HepG2 (cell line): ENCODE data around the gene RMI1. TPM values are rescaled to one million over a fixed set of nuclear protein-coding genes. Genes with fewer than 3 reads are reported as not detected.

Experiments used
- CAMTA2 ChIP-seq: sonication (generic); formaldehyde crosslinking; IDR thresholded peaks from 2 replicates; pipeline ENCODE4 v1.4.0; 2020; ENCODE audit warnings: mild to moderate bottlenecking, missing genetic modification reagents, borderline replicate concordance
- EED ChIP-seq: sonication (generic); formaldehyde crosslinking; IDR thresholded peaks from 2 replicates; pipeline ENCODE4 v1.5.0; 2020; ENCODE audit warnings: mild to moderate bottlenecking, missing genetic modification reagents
- HES4 ChIP-seq: sonication (generic); formaldehyde crosslinking; IDR thresholded peaks from 2 replicates; pipeline ENCODE4 v1.9.0; 2021; ENCODE audit warnings: mild to moderate bottlenecking, missing genetic modification reagents, borderline replicate concordance
- HNRNPUL1 ChIP-seq: fragments of 200-400 bp; formaldehyde crosslinking; IDR thresholded peaks from 2 replicates; pipeline ENCODE4 v1.6.1; 2017; ENCODE audit warnings: low read depth, mild to moderate bottlenecking, low read length, moderate library complexity
- RAD51 ChIP-seq: fragments of 450-650 bp; IDR thresholded peaks from 2 replicates; pipeline ENCODE4 v1.6.1; 2016; ENCODE audit warnings: borderline replicate concordance
- SMAD3 ChIP-seq: sonication (generic); formaldehyde crosslinking; IDR thresholded peaks from 2 replicates; pipeline ENCODE4 v1.4.0; 2020; ENCODE audit warnings: missing genetic modification reagents
- THAP11 ChIP-seq: IDR thresholded peaks from 2 replicates; pipeline ENCODE4 v1.6.1; 2016; ENCODE audit warnings: missing biosample characterization, missing genetic modification reagents
- WIZ ChIP-seq: sonication (generic); formaldehyde crosslinking; IDR thresholded peaks from 2 replicates; pipeline ENCODE4 v1.5.1; 2020; ENCODE audit warnings: mild to moderate bottlenecking, missing genetic modification reagents
- ZFP62 ChIP-seq: sonication (generic); formaldehyde crosslinking; IDR thresholded peaks from 2 replicates; pipeline ENCODE4 v1.4.0; 2020; ENCODE audit warnings: missing genetic modification reagents
- ZNF333 ChIP-seq: sonication (generic); formaldehyde crosslinking; IDR thresholded peaks from 2 replicates; pipeline ENCODE4 v1.4.0; 2020; ENCODE audit warnings: mild to moderate bottlenecking, missing genetic modification reagents, borderline replicate concordance
- ZNF484 ChIP-seq: sonication (generic); formaldehyde crosslinking; IDR thresholded peaks from 2 replicates; pipeline ENCODE4 v1.5.1; 2020; ENCODE audit warnings: mild to moderate bottlenecking, low read depth, missing genetic modification reagents, borderline replicate concordance
- ZNF713 ChIP-seq: sonication (generic); formaldehyde crosslinking; IDR thresholded peaks from 2 replicates; pipeline ENCODE4 v1.4.0; 2020; ENCODE audit warnings: mild to moderate bottlenecking, missing genetic modification reagents
- ZNF83 ChIP-seq: sonication (generic); formaldehyde crosslinking; IDR thresholded peaks from 2 replicates; pipeline ENCODE4 v1.4.0; 2020; ENCODE audit warnings: missing genetic modification reagents, mild to moderate bottlenecking, borderline replicate concordance
- polyA plus RNA-seq, 8 experiments: library from polyadenylated mRNA; depleted of rRNA in 3 of 8; stranded (reverse) in 7 of 8; unstranded in 1 of 8; fragments of >200 nt; fragmentation: Illumina TruSeq in 4 of 8; extraction: Trizol in 4 of 8; gene quantifications; 2 replicates each; pipeline versions ENCODE4 v1.2.1 to v1.2.3, GENCODE V29; 2011 to 2016; ENCODE audit warnings: low read depth in 4 of 8, missing spikeins in 1 of 8, mixed read lengths in 1 of 8; ENCODE audit not compliant: insufficient read depth in 1 of 8
- total RNA-seq, 5 experiments: library from RNA; depleted of rRNA; stranded (reverse); fragments of >200 nt; fragmentation: Illumina TruSeq; extraction: Trizol; gene quantifications; 2 replicates each; pipeline ENCODE4 v1.2.3, GENCODE V29; 2016; ENCODE audit warnings: low read depth in 1 of 5
- TF ChIP-seq, protein P1 (sequence below): sonication (generic); formaldehyde crosslinking; IDR thresholded peaks from 2 replicates; pipeline ENCODE4 v1.5.1; 2020; ENCODE audit warnings: mild to moderate bottlenecking, missing genetic modification reagents, moderate library complexity
- TF ChIP-seq, protein P2 (sequence below): sonication (generic); formaldehyde crosslinking; IDR thresholded peaks from 2 replicates; pipeline ENCODE4 v1.8.0; 2022; ENCODE audit warnings: missing genetic modification reagents, mild to moderate bottlenecking, inconsistent platforms, borderline replicate concordance
- TF ChIP-seq, protein P3 (sequence below): sonication (generic); formaldehyde crosslinking; IDR thresholded peaks from 2 replicates; pipeline ENCODE4 v1.4.0; 2020; ENCODE audit warnings: mild to moderate bottlenecking, missing genetic modification reagents
- TF ChIP-seq, protein P4 (sequence below): sonication (generic); formaldehyde crosslinking; IDR thresholded peaks from 2 replicates; pipeline ENCODE4 v1.8.0; 2023; ENCODE audit warnings: mild to moderate bottlenecking, missing genetic modification reagents
- TF ChIP-seq, protein P5 (sequence below): IDR thresholded peaks from 2 replicates; pipeline ENCODE4 v1.4.0; 2020; ENCODE audit warnings: mild to moderate bottlenecking, missing genetic modification reagents

Gene RMI1
- total and polyA plus RNA-seq, 2 of the 13 experiments (the other 11 are each of a cell fraction or from before 2014, with no cell fraction given), result 0.54 to 3.7 TPM

DNA sequence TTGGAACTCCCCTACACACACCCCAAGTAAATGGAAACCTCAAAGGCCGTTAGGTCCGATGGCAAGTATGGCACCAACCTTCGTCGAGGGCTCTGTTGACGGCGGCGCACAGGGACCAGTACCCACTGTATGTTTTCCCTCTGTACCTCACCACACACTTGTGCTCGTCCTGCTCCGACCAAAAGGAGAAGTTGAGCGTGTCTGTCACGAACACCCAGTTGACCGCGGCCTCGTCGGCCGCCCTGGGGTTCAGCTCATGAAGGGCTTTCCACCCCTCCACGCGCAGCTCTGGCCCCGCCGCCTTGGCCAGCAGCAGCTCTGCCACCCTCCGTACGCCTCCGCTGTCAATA is 24.5 kb upstream of the RMI1 start (continued):
- TF ChIP-seq, protein P1, sequence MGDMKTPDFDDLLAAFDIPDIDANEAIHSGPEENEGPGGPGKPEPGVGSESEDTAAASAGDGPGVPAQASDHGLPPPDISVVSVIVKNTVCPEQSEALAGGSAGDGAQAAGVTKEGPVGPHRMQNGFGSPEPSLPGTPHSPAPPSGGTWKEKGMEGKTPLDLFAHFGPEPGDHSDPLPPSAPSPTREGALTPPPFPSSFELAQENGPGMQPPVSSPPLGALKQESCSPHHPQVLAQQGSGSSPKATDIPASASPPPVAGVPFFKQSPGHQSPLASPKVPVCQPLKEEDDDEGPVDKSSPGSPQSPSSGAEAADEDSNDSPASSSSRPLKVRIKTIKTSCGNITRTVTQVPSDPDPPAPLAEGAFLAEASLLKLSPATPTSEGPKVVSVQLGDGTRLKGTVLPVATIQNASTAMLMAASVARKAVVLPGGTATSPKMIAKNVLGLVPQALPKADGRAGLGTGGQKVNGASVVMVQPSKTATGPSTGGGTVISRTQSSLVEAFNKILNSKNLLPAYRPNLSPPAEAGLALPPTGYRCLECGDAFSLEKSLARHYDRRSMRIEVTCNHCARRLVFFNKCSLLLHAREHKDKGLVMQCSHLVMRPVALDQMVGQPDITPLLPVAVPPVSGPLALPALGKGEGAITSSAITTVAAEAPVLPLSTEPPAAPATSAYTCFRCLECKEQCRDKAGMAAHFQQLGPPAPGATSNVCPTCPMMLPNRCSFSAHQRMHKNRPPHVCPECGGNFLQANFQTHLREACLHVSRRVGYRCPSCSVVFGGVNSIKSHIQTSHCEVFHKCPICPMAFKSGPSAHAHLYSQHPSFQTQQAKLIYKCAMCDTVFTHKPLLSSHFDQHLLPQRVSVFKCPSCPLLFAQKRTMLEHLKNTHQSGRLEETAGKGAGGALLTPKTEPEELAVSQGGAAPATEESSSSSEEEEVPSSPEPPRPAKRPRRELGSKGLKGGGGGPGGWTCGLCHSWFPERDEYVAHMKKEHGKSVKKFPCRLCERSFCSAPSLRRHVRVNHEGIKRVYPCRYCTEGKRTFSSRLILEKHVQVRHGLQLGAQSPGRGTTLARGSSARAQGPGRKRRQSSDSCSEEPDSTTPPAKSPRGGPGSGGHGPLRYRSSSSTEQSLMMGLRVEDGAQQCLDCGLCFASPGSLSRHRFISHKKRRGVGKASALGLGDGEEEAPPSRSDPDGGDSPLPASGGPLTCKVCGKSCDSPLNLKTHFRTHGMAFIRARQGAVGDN (CRISPR knock-in tag), result no peak
- TF ChIP-seq ZNF333 (CRISPR knock-in tag), result no peak
- TF ChIP-seq SMAD3 (CRISPR knock-in tag), result no peak
- TF ChIP-seq EED, result no peak
- TF ChIP-seq RAD51, result no peak
- TF ChIP-seq CAMTA2, result peak; percentile 63; the same call in 1 of the 2 replicates
- TF ChIP-seq THAP11 (CRISPR knock-in tag), result no peak
- TF ChIP-seq ZNF484 (CRISPR knock-in tag), result no peak
- TF ChIP-seq WIZ (CRISPR knock-in tag), result peak; percentile 82; the same call in 1 of the 2 replicates
- TF ChIP-seq ZNF713 (CRISPR knock-in tag), result no peak
- TF ChIP-seq, protein P2, sequence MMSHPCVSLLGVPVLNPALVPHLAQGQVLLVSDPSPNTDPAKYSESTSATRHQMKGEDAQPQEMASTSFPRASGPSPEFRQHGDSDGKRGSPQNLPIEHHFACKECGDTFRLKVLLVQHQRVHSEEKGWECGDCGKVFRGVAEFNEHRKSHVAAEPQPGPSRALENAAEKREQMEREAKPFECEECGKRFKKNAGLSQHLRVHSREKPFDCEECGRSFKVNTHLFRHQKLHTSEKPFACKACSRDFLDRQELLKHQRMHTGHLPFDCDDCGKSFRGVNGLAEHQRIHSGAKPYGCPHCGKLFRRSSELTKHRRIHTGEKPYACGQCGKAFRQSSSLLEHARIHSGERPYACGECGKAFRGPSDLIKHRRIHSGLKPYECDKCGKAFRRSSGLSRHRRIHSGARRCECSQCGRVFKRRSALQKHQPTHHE, result no peak
- no peak for TF ChIP-seq ZFP62
- TF ChIP-seq, protein P3, sequence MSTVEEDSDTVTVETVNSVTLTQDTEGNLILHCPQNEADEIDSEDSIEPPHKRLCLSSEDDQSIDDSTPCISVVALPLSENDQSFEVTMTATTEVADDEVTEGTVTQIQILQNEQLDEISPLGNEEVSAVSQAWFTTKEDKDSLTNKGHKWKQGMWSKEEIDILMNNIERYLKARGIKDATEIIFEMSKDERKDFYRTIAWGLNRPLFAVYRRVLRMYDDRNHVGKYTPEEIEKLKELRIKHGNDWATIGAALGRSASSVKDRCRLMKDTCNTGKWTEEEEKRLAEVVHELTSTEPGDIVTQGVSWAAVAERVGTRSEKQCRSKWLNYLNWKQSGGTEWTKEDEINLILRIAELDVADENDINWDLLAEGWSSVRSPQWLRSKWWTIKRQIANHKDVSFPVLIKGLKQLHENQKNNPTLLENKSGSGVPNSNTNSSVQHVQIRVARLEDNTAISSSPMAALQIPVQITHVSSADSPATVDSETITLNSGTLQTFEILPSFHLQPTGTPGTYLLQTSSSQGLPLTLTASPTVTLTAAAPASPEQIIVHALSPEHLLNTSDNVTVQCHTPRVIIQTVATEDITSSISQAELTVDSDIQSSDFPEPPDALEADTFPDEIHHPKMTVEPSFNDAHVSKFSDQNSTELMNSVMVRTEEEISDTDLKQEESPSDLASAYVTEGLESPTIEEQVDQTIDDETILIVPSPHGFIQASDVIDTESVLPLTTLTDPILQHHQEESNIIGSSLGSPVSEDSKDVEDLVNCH (CRISPR knock-in tag), result no peak
- TF ChIP-seq, protein P4, sequence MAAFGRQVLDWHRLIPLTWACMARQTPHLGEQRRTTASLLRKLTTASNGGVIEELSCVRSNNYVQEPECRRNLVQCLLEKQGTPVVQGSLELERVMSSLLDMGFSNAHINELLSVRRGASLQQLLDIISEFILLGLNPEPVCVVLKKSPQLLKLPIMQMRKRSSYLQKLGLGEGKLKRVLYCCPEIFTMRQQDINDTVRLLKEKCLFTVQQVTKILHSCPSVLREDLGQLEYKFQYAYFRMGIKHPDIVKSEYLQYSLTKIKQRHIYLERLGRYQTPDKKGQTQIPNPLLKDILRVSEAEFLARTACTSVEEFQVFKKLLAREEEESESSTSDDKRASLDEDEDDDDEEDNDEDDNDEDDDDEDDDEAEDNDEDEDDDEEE (CRISPR knock-in tag), result no peak
- no peak for TF ChIP-seq HES4 (CRISPR knock-in tag)
- no peak for TF ChIP-seq HNRNPUL1
- peak; percentile 80; the same call in 1 of the 2 replicates for TF ChIP-seq ZNF83 (CRISPR knock-in tag)
- TF ChIP-seq, protein P5, sequence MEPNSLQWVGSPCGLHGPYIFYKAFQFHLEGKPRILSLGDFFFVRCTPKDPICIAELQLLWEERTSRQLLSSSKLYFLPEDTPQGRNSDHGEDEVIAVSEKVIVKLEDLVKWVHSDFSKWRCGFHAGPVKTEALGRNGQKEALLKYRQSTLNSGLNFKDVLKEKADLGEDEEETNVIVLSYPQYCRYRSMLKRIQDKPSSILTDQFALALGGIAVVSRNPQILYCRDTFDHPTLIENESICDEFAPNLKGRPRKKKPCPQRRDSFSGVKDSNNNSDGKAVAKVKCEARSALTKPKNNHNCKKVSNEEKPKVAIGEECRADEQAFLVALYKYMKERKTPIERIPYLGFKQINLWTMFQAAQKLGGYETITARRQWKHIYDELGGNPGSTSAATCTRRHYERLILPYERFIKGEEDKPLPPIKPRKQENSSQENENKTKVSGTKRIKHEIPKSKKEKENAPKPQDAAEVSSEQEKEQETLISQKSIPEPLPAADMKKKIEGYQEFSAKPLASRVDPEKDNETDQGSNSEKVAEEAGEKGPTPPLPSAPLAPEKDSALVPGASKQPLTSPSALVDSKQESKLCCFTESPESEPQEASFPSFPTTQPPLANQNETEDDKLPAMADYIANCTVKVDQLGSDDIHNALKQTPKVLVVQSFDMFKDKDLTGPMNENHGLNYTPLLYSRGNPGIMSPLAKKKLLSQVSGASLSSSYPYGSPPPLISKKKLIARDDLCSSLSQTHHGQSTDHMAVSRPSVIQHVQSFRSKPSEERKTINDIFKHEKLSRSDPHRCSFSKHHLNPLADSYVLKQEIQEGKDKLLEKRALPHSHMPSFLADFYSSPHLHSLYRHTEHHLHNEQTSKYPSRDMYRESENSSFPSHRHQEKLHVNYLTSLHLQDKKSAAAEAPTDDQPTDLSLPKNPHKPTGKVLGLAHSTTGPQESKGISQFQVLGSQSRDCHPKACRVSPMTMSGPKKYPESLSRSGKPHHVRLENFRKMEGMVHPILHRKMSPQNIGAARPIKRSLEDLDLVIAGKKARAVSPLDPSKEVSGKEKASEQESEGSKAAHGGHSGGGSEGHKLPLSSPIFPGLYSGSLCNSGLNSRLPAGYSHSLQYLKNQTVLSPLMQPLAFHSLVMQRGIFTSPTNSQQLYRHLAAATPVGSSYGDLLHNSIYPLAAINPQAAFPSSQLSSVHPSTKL (CRISPR knock-in tag), result no peak
